Astrocyte of the spinal cord (primary cell): ENCODE measurements around the gene OLIG1.

Experiments
- DNase-seq: peaks from one replicate; pipeline ENCODE4 v3.0.0; 2011; ENCODE audit warnings: low read depth, low spot score
- H3K4me3 ChIP-seq: 2 replicates; pipeline ENCODE4 v1.5.1; 2011; ENCODE audit warnings: low read depth, mild to moderate bottlenecking, low read length, moderate library complexity
- in situ Hi-C: cut with HindIII; loops from 2 replicates; pipeline ENCODE4 v1.10.0; 2017; ENCODE audit warnings: low sequenced_read_pairs
- TF ChIP-seq, protein P1 (sequence below): IDR thresholded peaks from 2 replicates; pipeline ENCODE4 v1.5.1; 2012; ENCODE audit warnings: low read depth, mild to moderate bottlenecking, low read length, inconsistent platforms

OLIG1 gene

GRCh38 chr21:33108228-33108627 is 38.3 kb downstream of the OLIG1 start:
- no peak overlapping the region for H3K4me3 ChIP-seq
- no peak for DNase-seq
- in situ Hi-C loops = no loop called here
- TF ChIP-seq, protein P1, sequence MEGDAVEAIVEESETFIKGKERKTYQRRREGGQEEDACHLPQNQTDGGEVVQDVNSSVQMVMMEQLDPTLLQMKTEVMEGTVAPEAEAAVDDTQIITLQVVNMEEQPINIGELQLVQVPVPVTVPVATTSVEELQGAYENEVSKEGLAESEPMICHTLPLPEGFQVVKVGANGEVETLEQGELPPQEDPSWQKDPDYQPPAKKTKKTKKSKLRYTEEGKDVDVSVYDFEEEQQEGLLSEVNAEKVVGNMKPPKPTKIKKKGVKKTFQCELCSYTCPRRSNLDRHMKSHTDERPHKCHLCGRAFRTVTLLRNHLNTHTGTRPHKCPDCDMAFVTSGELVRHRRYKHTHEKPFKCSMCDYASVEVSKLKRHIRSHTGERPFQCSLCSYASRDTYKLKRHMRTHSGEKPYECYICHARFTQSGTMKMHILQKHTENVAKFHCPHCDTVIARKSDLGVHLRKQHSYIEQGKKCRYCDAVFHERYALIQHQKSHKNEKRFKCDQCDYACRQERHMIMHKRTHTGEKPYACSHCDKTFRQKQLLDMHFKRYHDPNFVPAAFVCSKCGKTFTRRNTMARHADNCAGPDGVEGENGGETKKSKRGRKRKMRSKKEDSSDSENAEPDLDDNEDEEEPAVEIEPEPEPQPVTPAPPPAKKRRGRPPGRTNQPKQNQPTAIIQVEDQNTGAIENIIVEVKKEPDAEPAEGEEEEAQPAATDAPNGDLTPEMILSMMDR = no peak

DNA sequence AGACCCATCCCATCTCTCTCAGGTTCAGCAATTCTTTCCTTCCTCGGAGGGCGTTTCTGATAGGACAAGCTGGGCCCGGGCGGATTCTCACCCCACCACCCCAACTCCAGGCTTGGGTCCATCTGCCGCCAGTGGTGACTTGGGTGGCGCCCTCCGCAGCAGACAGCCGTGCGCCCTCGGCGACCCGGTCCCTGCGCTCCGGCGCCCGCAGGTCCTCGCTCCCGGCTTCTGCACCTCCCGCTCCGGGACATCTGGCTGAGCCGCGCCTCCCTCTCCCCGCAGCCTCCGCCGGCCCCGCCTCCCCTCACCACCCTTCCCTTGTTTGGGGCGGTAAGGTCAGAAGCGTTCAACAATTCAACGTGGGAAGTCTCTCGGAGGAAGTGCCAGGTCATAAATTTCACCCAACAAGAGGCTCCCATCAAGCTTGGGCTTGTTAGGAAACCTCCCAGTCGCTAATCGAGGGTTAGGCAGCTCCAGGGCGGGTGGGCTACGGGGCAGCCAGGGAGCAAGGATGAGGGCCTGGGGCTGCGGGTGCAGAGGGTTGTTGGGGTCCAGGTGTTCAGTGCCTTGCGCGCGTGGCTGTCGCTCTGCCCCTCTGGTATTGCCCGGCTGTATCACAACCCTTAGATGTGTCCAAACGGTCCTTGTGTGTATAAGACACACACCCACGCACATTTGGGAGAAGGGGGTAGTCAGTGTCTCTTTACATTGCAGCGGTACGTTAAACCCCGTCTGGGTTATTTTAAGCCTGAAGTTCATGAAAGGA is 39.8 kb downstream of the OLIG1 start:
- in situ Hi-C loops = no loop called here
- TF ChIP-seq, protein P1 = no peak
- no peak overlapping the region for H3K4me3 ChIP-seq
- DNase-seq = no peak

- TF ChIP-seq, protein P1 = no peak
- in situ Hi-C loops = no loop called here
- H3K4me3 ChIP-seq = no peak overlapping the region
- no peak for DNase-seq
These were observed 40.4 kb downstream of the OLIG1 start for GRCh38 chr21:33110340-33110715.

- TF ChIP-seq, protein P1 = no peak
- no peak for DNase-seq
- in situ Hi-C loops = no loop called here
- H3K4me3 ChIP-seq = no peak overlapping the region
These were observed 41.6 kb downstream of the OLIG1 start for GRCh38 chr21:33111577-33111976.

- no peak for DNase-seq
- TF ChIP-seq, protein P1 = no peak
- H3K4me3 ChIP-seq = no peak overlapping the region
- in situ Hi-C loops = no loop called here
These were observed 42.2 kb downstream of the OLIG1 start for GRCh38 chr21:33112151-33112550.

GRCh38 chr21:33112681-33113080 is 42.7 kb downstream of the OLIG1 start:
- TF ChIP-seq, protein P1 = no peak
- DNase-seq = no peak
- in situ Hi-C loops = no loop called here
- no peak overlapping the region for H3K4me3 ChIP-seq

- TF ChIP-seq, protein P1 = no peak
- no peak for DNase-seq
- no peak overlapping the region for H3K4me3 ChIP-seq
- in situ Hi-C loops = no loop called here
These were observed 43.2 kb downstream of the OLIG1 start for GRCh38 chr21:33113131-33113530.
